ENCODE measurements around the gene TARBP1.
A peak's percentile ranks its signal among the peaks of the same experiment; 100 is the strongest.
"Not testable (repeated sequence)": the region's sequence is repeated elsewhere in the genome, so short reads cannot be mapped to it uniquely, and the experiment has no call there.

The TARBP1 gene

DNA sequence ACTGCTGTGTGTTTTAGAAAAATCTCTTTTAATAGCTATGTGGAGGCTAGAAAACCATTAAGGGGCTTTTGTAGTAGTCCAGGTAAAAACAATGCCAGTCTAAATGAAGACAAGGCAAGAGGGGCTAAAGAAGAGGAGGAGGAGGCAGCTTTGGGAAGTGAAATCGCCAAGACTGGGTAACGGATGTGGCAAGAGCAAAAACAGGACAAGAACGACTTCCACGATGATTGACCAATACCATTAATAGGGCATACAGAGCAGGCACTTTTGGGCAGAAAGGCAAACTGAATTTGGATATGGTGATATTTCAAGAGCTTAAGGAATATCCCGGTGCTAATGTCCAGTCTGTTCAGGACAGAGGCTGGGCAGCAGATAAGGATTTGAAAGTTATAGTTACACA, 83.7 kb downstream of the TARBP1 start:
- DNase-seq (ENCODE audit: low spot score): no peak

DNA sequence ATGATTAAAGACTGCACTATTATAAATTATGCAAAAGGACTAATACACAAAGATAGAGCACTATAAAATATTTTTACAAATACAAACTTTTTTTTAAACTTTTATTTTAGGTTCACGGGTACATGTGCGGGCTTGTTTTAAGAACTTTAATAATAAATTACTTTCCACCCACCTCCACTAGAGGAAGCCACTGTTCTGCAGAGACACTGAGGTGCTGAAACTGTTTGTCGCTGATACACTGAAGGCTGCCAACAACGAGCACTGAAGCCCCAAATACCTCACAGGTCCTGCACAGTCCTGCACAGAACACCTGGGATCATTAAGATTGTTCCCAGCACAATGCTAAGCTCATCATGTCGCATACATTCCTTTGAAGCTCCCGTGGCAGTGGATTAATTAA, 85.8 kb downstream of the TARBP1 start:
- DNase-seq (ENCODE audit: low spot score): no peak

GRCh38 chr1:234388094-234388493, 90.9 kb downstream of the TARBP1 start:
- no peak for DNase-seq (ENCODE audit: low spot score)

GRCh38 chr1:234386122-234386521, 92.9 kb downstream of the TARBP1 start:
- no peak for DNase-seq (ENCODE audit: low spot score)

GRCh38 chr1:234381699-234382555, 97.1 kb downstream of the TARBP1 start:
- DNase-seq (ENCODE audit: low spot score): no peak

GRCh38 chr1:234379591-234380109, 99.3 kb downstream of the TARBP1 start:
- not testable (repeated sequence) for DNase-seq (ENCODE audit: low spot score)

GRCh38 chr1:234375672-234376071, 103.3 kb downstream of the TARBP1 start:
- no peak for DNase-seq (ENCODE audit: low spot score)

DNA sequence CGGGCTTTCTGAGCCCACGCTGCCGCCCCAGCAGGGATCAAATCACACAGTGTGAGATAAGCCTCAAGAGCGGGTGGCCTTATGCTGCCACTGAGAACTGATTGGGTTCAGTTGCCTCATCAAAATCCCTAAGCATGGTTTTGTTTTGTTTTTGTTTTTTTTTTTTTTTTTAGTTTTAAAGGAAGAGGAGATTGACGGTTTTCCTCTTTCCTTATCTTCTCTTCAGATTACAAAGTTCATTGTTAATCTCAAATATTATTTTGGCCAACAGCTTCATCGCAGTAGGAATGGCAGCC, 105.1 kb downstream of the TARBP1 start:
- DNase-seq (ENCODE audit: low spot score): no peak

GRCh38 chr1:234373064-234373958, 105.7 kb downstream of the TARBP1 start, which contains the start of gene COA6:
Gene COA6, plus strand, starts transcription at chr1:234373456. Its CDS starts 11 bp downstream, at chr1:234373467.
- DNase-seq (ENCODE audit: low spot score): peak; percentile 92

DNA sequence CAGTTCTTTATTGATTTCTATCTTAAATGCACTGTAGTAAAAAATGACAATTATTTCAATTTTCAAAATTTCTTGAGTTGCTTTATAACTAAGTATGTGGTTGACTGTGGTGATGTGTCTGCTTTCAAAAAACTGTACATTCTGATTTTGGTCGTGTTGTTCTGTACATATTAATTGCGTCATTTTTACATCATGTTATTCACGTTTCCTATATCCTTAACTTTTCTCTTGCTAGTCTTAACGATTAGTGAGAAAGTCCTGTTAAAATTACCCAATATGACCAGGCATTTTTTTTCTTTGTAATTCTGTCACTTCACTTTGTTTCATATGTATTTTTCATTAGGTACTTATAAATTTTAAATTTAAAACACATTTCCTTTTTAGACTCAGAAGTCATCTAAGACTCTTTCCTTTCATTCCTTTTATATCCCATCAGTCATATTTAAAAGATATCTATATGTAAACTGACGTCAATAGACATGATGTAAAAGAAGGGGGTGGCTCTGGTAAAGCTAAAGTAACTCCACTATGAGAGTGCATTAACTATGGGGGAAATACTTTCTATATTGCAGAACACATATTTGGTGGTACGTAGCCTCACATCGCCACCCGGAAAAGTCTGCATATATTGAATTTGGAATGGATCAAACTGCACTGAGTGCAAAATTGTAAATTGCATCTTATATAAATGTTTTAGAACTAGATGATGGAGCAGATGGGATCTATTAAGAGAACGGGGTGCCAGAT, 106.8 kb downstream of the TARBP1 start:
- DNase-seq (ENCODE audit: low spot score): no peak

DNA sequence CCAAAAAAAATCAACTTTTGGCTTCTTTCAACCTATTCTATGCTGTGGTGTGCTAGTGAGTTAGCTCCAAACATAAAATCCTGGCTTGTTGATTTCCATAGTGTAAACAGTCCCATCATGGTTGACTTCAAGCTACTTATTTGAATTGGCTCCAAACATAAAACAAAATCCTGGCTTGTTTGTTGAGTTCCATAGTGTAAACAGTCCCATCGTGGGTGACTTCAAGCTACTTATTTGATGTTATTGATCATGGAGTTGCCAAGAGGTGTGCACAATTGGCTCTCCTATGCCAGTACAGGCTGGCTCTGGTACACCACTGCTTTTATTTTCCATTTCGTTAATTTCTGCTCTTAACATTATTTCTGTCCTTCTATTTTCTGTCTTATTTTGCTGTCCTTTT, 107.6 kb downstream of the TARBP1 start:
- no peak for DNase-seq (ENCODE audit: low spot score)

- no peak for DNase-seq (ENCODE audit: low spot score)
Measured at GRCh38 chr1:234369784-234370183, 109.2 kb downstream of the TARBP1 start.

DNA sequence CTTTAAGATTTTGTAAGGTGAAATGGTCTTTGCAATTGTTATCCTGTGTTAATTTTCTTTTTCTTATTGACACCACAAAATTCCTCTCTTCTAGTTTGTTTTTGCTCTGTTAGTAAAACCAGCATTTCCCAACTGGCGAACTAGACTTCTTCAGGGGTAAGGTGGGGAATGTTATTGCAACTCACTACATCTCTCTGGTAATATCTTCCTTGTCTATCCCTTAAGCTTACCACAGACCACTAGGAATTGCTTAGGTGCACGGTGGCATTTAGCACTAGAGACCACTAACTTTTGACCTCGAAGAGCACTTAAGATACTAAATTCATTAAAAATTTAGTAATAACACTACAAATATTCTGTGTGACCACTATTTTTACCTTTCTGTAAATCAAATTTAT, 109.9 kb downstream of the TARBP1 start:
- DNase-seq (ENCODE audit: low spot score): no peak

DNA sequence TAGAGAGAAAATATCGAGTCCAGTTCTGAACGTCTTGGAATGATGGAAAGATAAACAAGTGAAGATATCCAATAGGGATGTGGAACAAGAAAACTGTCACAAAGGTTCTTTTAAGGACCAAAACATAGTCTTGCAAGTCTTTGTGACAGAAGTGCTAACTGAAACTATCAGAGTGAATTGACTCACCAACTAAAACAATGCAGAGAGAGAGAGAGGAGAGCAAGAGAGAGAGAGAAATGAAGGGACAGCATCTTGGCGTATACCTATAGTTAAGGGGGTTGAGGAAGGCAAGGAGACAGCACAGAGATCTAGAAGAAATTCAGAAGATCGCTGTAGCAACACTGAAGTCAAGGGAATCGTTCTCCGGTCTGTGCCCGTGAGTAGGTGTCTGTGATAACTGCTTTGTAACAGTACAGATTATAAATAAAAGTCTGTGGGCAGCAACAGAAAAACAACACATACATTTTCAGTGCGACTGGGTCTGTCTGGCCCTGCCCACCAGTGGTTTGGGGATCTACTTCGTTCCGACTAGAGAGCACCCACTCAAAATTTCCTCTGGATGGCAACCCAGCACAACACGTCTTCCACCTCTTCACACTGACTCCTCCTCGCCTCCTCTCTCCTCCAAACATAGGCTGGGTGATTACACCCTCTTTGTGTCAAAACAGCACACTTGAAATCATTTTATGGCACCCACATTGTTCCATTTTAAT, 110.5 kb downstream of the TARBP1 start:
- peak; percentile 34 for DNase-seq (ENCODE audit: low spot score)

GRCh38 chr1:234362558-234362957, 116.4 kb downstream of the TARBP1 start:
- no peak for DNase-seq (ENCODE audit: low spot score)

DNA sequence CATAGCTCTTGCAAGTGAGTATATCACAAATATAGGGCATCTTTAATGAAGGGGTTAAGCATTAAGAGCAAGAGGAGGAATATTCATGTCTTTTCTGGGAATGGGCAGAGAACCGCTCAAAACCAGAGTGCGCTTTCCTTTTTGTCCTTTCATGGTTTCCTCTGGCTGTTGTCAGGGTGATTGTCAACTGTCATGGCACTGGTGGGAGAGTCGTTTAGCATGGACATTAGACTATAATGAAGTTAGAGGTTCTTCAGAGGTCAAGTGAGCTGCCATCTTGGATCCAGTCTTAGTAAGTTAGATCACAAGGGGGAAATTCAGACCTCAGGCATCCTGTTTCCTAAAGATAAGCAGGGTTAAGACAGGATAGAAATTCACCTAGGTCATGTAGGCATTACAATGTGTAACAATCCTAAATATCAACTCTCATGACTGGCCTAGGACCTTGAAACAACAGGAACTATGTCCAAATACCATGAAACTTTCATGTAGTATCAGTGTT, 117.8 kb downstream of the TARBP1 start:
- no peak for DNase-seq (ENCODE audit: low spot score)

DNA sequence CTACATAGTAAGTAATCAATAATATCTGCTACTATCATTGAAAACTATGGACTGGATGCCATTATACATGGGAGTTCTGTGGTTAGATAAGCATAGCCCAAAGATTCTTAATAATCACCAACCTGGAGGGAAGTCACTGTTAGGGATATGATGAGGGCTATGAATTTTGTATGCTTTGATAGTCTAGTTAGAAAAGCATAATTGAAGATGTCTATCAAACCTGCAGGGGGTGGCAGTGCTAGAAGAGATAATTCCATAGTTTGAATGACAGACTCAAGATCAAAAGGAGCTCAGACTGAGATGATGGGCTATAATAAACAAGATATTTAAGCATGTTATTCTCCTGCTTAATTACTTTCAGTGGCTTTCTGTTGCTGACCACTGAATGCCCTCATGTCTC, 121.1 kb downstream of the TARBP1 start:
- no peak for DNase-seq (ENCODE audit: low spot score)

- DNase-seq (ENCODE audit: low spot score): peak; percentile 53
Measured at GRCh38 chr1:234356615-234357269, 122.2 kb downstream of the TARBP1 start.

- DNase-seq (ENCODE audit: low spot score): no peak
Measured at GRCh38 chr1:234355782-234356510, 123.0 kb downstream of the TARBP1 start.

DNA sequence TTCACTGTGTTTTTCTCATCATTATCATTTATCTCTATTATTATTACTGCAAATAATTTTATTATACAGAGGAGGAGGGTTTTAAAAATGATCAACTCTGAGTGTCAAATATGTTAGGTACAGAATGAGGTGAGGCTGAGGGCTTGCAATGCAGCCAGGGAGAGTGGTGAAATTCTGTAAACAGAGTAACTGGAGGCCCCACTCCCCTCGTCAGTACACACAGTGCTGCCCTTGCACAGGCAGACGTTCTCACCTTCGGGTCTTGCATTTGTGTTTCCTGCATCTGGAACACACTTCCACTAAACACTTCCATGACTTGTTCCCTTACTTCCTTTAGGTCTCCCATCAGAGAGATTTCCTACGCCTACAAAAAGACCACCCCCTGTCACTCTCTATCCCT, 130.0 kb downstream of the TARBP1 start:
- DNase-seq (ENCODE audit: low spot score): no peak

Measured in CD4-positive, alpha-beta T cell treated with Interleukin-2 at 100 ng/mL for 4 hours (primary cell).